ENCODE measurements around the gene GNL2.

GNL2 gene

GRCh38 chr1:37622131-37622530, 26.4 kb upstream of the GNL2 start:
- H3K4me1 ChIP-seq (ENCODE audit: insufficient read depth, insufficient read length): peaks cover 9% of the 10 kb centered on the region
- H3K27me3 ChIP-seq (ENCODE audit: insufficient read depth, insufficient read length): peaks cover 14% of the 10 kb centered on the region
- no peak overlapping the region for H3K9ac ChIP-seq (ENCODE audit: insufficient read length, low read depth)
- peak; percentile 54 for DNase-seq (ENCODE audit: low read depth, low spot score)
- no peaks in the 10 kb centered on the region for H3K36me3 ChIP-seq (ENCODE audit: insufficient read depth, insufficient read length, low read length)
- H3K4me3 ChIP-seq (ENCODE audit: insufficient read length, low read depth): no peak overlapping the region
- no peak for TF ChIP-seq YY1 (IDR thresholded peaks at IDR 0.05; ENCODE audit: insufficient read depth, insufficient read length)
- no peak for TF ChIP-seq SUZ12 (IDR thresholded peaks at IDR 0.05; ENCODE audit: extremely low read depth, insufficient read depth, insufficient read length)
- no peak for TF ChIP-seq ZNF274 (IDR thresholded peaks at IDR 0.05; ENCODE audit: low read depth, low read length)
- H3K9me3 ChIP-seq (ENCODE audit: insufficient read depth, low read length): no peaks in the 10 kb centered on the region

- peaks cover 11% of the 10 kb centered on the region for H3K27me3 ChIP-seq (ENCODE audit: insufficient read depth, insufficient read length)
- no peak for TF ChIP-seq SUZ12 (IDR thresholded peaks at IDR 0.05; ENCODE audit: extremely low read depth, insufficient read depth, insufficient read length)
- no peaks in the 10 kb centered on the region for H3K36me3 ChIP-seq (ENCODE audit: insufficient read depth, insufficient read length, low read length)
- H3K9me3 ChIP-seq (ENCODE audit: insufficient read depth, low read length): no peaks in the 10 kb centered on the region
- H3K9ac ChIP-seq (ENCODE audit: insufficient read length, low read depth): no peak overlapping the region
- DNase-seq (ENCODE audit: low read depth, low spot score): no peak
- no peak overlapping the region for H3K4me3 ChIP-seq (ENCODE audit: insufficient read length, low read depth)
- peaks cover 9% of the 10 kb centered on the region for H3K4me1 ChIP-seq (ENCODE audit: insufficient read depth, insufficient read length)
Observed at GRCh38 chr1:37621326-37621870, 25.7 kb upstream of the GNL2 start.

GRCh38 chr1:37620707-37621106, 25.0 kb upstream of the GNL2 start:
- Histone ChIP-seq H3K27me3 (ENCODE audit: insufficient read depth, insufficient read length) (peaks cover 14% of the 10 kb centered on the region), H3K4me3 (ENCODE audit: insufficient read length, low read depth) (no peak overlapping the region), H3K36me3 (ENCODE audit: insufficient read depth, insufficient read length, low read length) (no peaks in the 10 kb centered on the region), H3K9me3 (ENCODE audit: insufficient read depth, low read length) (no peaks in the 10 kb centered on the region), H3K9ac (ENCODE audit: insufficient read length, low read depth) (no peak overlapping the region), H3K4me1 (ENCODE audit: insufficient read depth, insufficient read length) (peaks cover 9% of the 10 kb centered on the region)
- TF ChIP-seq YY1 (IDR thresholded peaks at IDR 0.05; ENCODE audit: insufficient read depth, insufficient read length) (no peak), ZNF274 (IDR thresholded peaks at IDR 0.05; ENCODE audit: low read depth, low read length) (no peak), SUZ12 (IDR thresholded peaks at IDR 0.05; ENCODE audit: extremely low read depth, insufficient read depth, insufficient read length) (no peak)
- DNase-seq (ENCODE audit: low read depth, low spot score): no peak

GRCh38 chr1:37616330-37616729, 20.6 kb upstream of the GNL2 start:
- no peak for TF ChIP-seq YY1 (IDR thresholded peaks at IDR 0.05; ENCODE audit: insufficient read depth, insufficient read length)
- H3K4me1 ChIP-seq (ENCODE audit: insufficient read depth, insufficient read length): peaks cover 11% of the 10 kb centered on the region
- H3K4me3 ChIP-seq (ENCODE audit: insufficient read length, low read depth): no peak overlapping the region
- no peak overlapping the region for H3K9ac ChIP-seq (ENCODE audit: insufficient read length, low read depth)
- H3K27me3 ChIP-seq (ENCODE audit: insufficient read depth, insufficient read length): peaks cover 7% of the 10 kb centered on the region
- no peaks in the 10 kb centered on the region for H3K36me3 ChIP-seq (ENCODE audit: insufficient read depth, insufficient read length, low read length)
- no peaks in the 10 kb centered on the region for H3K9me3 ChIP-seq (ENCODE audit: insufficient read depth, low read length)
- DNase-seq (ENCODE audit: low read depth, low spot score): no peak

GRCh38 chr1:37614105-37614504, 18.4 kb upstream of the GNL2 start:
- Histone ChIP-seq H3K4me3 (ENCODE audit: insufficient read length, low read depth) (no peak overlapping the region), H3K27me3 (ENCODE audit: insufficient read depth, insufficient read length) (peaks cover 13% of the 10 kb centered on the region), H3K9me3 (ENCODE audit: insufficient read depth, low read length) (no peaks in the 10 kb centered on the region), H3K4me1 (ENCODE audit: insufficient read depth, insufficient read length) (peaks cover 8% of the 10 kb centered on the region), H3K36me3 (ENCODE audit: insufficient read depth, insufficient read length, low read length) (no peaks in the 10 kb centered on the region), H3K9ac (ENCODE audit: insufficient read length, low read depth) (no peak overlapping the region)
- no peak for DNase-seq (ENCODE audit: low read depth, low spot score)
- no peak for TF ChIP-seq ZNF274 (IDR thresholded peaks at IDR 0.05; ENCODE audit: low read depth, low read length)
- TF ChIP-seq YY1 (IDR thresholded peaks at IDR 0.05; ENCODE audit: insufficient read depth, insufficient read length): no peak
- TF ChIP-seq SUZ12 (IDR thresholded peaks at IDR 0.05; ENCODE audit: extremely low read depth, insufficient read depth, insufficient read length): no peak

- no peak for DNase-seq (ENCODE audit: low read depth, low spot score)
- Histone ChIP-seq H3K4me1 (ENCODE audit: insufficient read depth, insufficient read length) (peaks cover 8% of the 10 kb centered on the region), H3K4me3 (ENCODE audit: insufficient read length, low read depth) (no peak overlapping the region), H3K9me3 (ENCODE audit: insufficient read depth, low read length) (no peaks in the 10 kb centered on the region), H3K9ac (ENCODE audit: insufficient read length, low read depth) (no peak overlapping the region), H3K27me3 (ENCODE audit: insufficient read depth, insufficient read length) (peaks cover 30% of the 10 kb centered on the region), H3K36me3 (ENCODE audit: insufficient read depth, insufficient read length, low read length) (no peaks in the 10 kb centered on the region)
- TF ChIP-seq ZNF274 (IDR thresholded peaks at IDR 0.05; ENCODE audit: low read depth, low read length): no peak
- TF ChIP-seq SUZ12 (IDR thresholded peaks at IDR 0.05; ENCODE audit: extremely low read depth, insufficient read depth, insufficient read length): no peak
Observed at GRCh38 chr1:37612186-37612585, 16.4 kb upstream of the GNL2 start.

- no peak for DNase-seq (ENCODE audit: low read depth, low spot score)
- H3K27me3 ChIP-seq (ENCODE audit: insufficient read depth, insufficient read length): peaks cover 22% of the 10 kb centered on the region
- H3K9me3 ChIP-seq (ENCODE audit: insufficient read depth, low read length): no peaks in the 10 kb centered on the region
Observed at GRCh38 chr1:37609994-37610393, 14.3 kb upstream of the GNL2 start.

GRCh38 chr1:37609002-37609401, 13.3 kb upstream of the GNL2 start:
- no peaks in the 10 kb centered on the region for H3K9me3 ChIP-seq (ENCODE audit: insufficient read depth, low read length)
- no peaks in the 10 kb centered on the region for H3K36me3 ChIP-seq (ENCODE audit: insufficient read depth, insufficient read length, low read length)
- H3K27me3 ChIP-seq (ENCODE audit: insufficient read depth, insufficient read length): peaks cover 22% of the 10 kb centered on the region
- no peak overlapping the region for H3K4me3 ChIP-seq (ENCODE audit: insufficient read length, low read depth)
- H3K9ac ChIP-seq (ENCODE audit: insufficient read length, low read depth): no peak overlapping the region
- no peak for DNase-seq (ENCODE audit: low read depth, low spot score)
- H3K4me1 ChIP-seq (ENCODE audit: insufficient read depth, insufficient read length): peaks cover 7% of the 10 kb centered on the region
- TF ChIP-seq YY1 (IDR thresholded peaks at IDR 0.05; ENCODE audit: insufficient read depth, insufficient read length) (no peak), SUZ12 (IDR thresholded peaks at IDR 0.05; ENCODE audit: extremely low read depth, insufficient read depth, insufficient read length) (no peak), ZNF274 (IDR thresholded peaks at IDR 0.05; ENCODE audit: low read depth, low read length) (no peak)

More at GRCh38 chr1:37609994-37610393, 14.3 kb upstream of the GNL2 start:
- Histone ChIP-seq H3K4me1 (ENCODE audit: insufficient read depth, insufficient read length) (peaks cover 11% of the 10 kb centered on the region), H3K36me3 (ENCODE audit: insufficient read depth, insufficient read length, low read length) (no peaks in the 10 kb centered on the region), H3K9ac (ENCODE audit: insufficient read length, low read depth) (no peak overlapping the region), H3K4me3 (ENCODE audit: insufficient read length, low read depth) (no peak overlapping the region)
- TF ChIP-seq SUZ12 (IDR thresholded peaks at IDR 0.05; ENCODE audit: extremely low read depth, insufficient read depth, insufficient read length) (no peak), ZNF274 (IDR thresholded peaks at IDR 0.05; ENCODE audit: low read depth, low read length) (no peak), YY1 (IDR thresholded peaks at IDR 0.05; ENCODE audit: insufficient read depth, insufficient read length) (no peak)

Data from NT2/D1 (cell line).